ENCODE data around the gene BCOR. TPM values are rescaled to one million over a fixed set of nuclear protein-coding genes. Genes with fewer than 3 reads are reported as not detected.

BCOR gene
- total and polyA plus RNA-seq, 2 of the 8 experiments (the other 6 are each of a cell fraction or from before 2014, with no cell fraction given): 25.0 to 50.8 TPM

DNA sequence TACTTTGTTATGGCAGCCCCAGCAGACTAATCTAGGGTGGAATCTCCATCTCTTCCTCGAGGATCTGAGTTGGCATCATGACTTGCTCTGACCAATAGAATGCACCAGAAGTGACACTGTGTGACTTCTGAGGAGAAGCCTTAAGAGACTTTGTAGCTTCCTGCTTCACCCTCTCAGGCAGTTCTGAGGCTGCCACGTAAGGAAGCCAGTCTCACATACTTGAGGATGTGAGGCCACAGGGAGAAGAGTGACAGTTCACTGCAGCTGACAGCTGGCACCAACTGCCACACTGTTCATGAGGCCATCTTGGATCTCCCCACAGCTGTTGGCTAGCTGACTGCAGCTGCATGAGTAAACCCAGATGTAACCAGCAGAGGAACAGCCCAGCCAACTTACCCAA, 29.3 kb upstream of the BCOR start (continued):
- TF ChIP-seq BRCA1 (IDR thresholded peaks at IDR 0.05; ENCODE audit: low read depth, low read length) (no peak), CTCF (IDR thresholded peaks at IDR 0.05; ENCODE audit: control extremely low read depth in 1 of 3, insufficient read depth in 1 of 3, low read depth in 1 of 3, low read length in 3 of 3) (no peak), TEAD4 (IDR thresholded peaks at IDR 0.05; ENCODE audit: low read depth, low read length) (no peak), EZH2 (IDR thresholded peaks at IDR 0.05; ENCODE audit: low read depth, low read length, severe bottlenecking) (no peak), RXRA (IDR thresholded peaks at IDR 0.05; ENCODE audit: insufficient read depth, low read depth, low read length) (no peak)

Data from H1 (cell line).